GM18505 (cell line): ENCODE results near the gene IREB2.
"Not testable (repeated sequence)": the region's sequence is repeated elsewhere in the genome, so short reads cannot be mapped to it uniquely, and the experiment has no call there.

Source experiments
- ATAC-seq: cut with Tn5 transposase; IDR thresholded peaks from one replicate; pipeline ENCODE4 v1.9.1; 2021; ENCODE audit not compliant: unreplicated experiment
- POLR2A ChIP-seq: IDR thresholded peaks from 4 replicates; pipeline ENCODE4 v1.6.1; 2011; ENCODE audit warnings: borderline replicate concordance; ENCODE audit not compliant: insufficient read depth, insufficient read length; ENCODE audit errors: extremely low read depth

IREB2 gene

DNA sequence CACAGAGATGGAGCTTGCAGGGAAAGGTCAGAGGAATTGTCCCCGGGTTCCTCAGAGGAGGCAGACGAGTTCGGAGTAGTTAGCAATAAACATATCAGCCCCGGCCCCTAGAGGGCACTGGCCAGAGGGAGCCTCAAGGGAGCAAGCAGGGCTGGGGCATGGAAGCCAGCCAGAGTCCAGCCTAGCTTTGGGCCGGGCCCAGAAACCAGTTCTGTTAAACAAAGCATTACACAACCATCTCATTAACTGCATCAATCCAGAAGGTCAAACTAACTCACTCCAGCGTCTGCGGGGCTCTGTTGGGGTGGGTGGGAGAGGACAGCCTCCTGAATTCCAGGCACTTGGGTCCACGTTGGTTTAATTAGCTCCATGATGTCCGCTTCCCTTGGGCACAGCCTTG, 41.0 kb upstream of the IREB2 start:
- no peak for ATAC-seq
- TF ChIP-seq POLR2A, result no peak

DNA sequence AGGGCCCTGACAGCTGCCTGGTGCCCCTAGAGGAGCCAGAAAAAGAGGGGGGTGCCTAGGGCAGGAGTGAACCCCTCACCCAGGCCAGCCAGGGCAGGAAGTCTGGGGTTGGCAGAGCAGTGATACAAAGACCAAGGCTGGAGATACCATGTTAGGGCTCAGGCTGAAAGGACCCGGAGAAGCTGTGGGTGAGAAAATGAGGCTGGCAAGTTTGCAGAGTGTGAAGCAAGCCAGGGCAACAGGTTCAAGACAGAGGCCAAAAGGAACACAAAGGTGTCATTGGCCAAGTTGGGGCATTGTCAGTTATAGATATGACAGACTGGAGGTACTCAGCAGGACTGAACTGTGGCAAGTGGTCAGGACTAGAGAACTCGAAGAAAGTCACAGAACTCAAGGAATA, 40.6 kb upstream of the IREB2 start:
- no peak for ATAC-seq
- no peak for TF ChIP-seq POLR2A

DNA sequence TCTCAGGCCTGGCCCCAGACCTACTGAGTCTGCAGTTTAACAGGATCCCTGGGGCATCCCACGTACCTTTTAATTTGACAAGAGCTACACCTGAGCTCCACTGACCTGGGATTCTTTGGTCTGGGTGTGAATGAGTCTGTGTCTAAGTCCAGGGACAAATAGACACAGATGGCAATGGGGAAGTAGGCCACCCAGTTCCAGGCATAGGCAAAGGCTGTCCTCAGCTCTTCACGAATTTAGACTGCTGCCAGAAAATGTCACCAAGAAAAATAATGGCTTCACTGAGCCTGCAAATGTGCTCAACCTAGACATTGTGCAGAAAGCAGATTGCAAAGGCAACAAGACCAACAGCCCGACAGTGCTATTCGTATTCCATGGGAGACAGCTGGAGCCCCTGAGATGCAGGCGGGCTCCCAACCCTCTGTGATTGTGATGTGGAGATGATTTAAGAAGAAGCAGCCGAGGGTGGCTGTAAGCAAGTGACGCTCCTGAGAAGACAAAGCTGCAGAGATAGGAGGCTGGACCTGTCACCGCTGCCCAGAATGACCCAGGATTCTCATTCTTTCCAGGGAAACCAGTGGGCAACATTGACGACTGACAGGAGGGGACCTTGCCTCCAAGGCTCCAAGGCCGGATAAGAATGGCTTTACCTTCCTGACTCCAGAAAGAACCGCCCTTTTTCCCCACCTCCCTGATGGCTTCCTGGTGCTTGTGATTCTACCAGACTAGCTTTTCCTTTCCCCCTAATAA, 39.8 kb upstream of the IREB2 start:
- no peak for TF ChIP-seq POLR2A
- ATAC-seq, result no peak

DNA sequence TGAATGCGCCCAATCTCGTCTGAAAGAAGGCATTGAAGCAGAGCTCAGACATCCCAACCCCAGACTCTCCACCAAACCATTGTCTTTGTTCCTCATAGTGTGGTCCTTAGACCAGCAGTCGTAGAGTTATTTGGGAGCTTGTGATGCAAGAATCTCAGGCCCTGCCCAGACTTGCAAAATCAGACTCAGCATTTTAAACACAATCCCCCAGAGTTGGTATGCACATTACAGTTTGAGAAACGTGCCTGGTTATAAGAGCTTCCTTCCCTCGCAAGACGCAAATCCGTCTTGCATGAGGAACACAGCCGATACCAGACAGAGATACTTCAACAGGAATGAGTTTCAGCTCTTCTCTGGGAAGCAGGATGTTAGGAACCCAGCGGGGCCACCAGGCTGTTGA, 38.9 kb upstream of the IREB2 start:
- ATAC-seq, result no peak
- TF ChIP-seq POLR2A, result no peak

DNA sequence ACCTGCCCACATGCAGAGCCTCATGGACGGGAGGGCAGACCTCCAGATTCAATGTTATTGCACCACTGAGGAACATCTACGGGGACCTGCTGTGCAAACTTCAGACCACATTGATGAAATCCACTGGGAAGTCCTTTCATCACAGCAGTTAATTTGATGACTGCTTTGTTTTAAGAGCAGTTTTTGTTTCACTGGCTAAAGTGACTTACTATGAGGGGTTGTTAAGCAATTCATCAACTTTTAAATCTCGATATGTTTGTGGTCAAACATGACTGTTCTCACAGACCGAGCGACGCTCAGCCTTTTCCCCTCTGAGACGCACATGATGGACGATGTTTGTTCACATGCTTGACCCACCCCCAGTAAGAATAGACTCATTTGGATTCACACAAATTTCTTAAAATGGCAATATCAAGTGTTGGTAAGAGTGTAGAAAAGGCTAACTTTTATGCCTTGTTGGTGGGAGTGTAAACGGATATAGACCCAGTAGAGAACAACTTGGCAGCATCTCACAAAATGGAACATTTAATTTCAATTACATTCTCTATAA, 35.9 kb upstream of the IREB2 start:
- no peak for ATAC-seq
- TF ChIP-seq POLR2A, result no peak

DNA sequence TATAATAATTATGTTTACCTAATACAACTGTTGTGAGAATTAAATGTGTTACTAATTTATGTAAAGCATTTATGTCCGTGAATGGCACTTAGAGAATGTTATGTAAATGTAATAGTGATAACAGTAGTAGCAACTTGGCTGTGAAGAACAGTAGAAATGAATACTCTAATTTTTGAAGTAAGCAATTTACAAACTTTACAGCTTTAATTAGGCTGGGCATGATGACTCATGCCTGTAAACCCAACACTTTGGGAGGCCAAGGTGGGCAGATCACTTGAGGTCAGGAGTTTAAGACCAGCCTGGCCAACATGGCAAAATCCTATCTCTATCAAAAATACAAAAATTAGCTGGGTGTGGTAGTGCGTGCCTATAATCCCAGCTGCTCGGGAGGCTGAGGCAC, 33.9 kb upstream of the IREB2 start:
- TF ChIP-seq POLR2A, result no peak
- ATAC-seq, result no peak

DNA sequence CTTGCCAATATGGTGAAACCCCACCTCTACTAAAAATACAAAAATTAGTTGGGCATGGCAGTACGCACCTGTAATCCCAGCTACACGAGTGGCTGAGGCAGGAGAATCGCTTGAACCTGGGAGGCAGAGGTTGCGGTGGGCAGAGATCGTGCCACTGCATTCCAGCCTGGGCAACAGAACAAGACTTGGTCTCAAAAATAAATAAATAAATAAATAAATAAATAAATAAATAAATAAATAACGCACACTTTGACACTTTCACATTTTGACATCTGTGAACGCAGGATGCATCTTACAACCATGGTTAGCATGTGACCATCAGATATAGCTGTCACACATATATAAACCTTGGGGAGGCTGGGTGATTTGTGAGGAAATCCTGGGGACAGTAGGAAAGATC, 33.2 kb upstream of the IREB2 start:
- ATAC-seq, result not testable (repeated sequence)

DNA sequence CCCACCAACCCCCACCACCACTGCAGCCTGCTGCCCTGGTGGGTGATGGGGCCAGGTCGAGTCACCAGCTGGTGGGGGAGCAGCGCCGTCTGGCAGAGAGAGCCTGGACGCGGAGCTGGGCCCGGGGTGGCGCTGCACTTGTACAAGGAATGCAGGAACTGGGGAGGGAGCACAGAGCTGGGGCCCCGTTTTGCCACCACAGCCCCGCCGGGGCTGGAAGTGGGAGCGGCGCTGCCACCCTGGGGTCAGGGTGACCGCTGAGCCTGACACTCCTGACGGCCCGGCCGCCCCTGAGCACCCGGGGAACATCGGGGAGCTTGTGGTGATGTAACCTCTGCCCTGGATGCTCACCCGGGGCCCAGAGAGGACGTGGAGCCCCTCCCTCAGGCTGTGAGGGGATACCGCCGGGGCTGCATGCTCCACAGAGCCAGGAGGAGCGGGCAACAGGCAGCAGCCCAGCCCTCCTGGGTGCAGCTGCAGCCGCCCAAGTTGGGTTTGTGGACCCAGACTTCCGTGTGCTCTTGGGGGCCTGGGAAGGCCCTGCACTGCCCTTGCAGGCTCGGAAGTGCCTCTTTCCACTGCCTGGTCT, 32.6 kb upstream of the IREB2 start:
- ATAC-seq, result no peak
- TF ChIP-seq POLR2A, result no peak

DNA sequence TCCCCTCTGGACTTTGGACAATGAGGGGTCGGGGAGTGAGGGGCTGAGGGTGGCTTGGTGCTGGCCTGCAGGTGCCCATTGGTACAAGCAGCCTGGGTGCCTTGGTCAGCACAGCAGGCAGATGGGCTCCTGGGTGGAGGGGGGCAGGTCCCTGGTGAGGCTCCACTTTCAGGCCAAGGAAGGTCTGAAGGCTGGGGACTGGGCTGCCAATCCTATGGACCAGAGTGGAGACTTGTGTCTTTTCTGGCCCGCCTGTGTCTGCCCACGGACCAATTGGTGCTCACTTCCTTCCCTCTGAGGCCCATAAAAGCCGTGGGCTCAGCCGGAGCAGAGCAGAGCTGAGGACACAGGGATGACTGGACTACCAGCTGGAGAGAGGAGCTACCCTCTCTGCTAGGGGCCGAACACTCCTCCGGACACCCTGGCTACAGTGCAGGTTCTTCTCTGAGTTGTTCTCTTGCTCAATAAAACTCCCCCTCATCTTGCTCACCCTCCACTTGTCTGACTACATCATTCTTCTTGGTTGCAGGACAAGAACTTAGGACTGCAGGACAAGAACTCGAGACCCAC, 31.9 kb upstream of the IREB2 start:
- TF ChIP-seq POLR2A, result no peak
- no peak for ATAC-seq

DNA sequence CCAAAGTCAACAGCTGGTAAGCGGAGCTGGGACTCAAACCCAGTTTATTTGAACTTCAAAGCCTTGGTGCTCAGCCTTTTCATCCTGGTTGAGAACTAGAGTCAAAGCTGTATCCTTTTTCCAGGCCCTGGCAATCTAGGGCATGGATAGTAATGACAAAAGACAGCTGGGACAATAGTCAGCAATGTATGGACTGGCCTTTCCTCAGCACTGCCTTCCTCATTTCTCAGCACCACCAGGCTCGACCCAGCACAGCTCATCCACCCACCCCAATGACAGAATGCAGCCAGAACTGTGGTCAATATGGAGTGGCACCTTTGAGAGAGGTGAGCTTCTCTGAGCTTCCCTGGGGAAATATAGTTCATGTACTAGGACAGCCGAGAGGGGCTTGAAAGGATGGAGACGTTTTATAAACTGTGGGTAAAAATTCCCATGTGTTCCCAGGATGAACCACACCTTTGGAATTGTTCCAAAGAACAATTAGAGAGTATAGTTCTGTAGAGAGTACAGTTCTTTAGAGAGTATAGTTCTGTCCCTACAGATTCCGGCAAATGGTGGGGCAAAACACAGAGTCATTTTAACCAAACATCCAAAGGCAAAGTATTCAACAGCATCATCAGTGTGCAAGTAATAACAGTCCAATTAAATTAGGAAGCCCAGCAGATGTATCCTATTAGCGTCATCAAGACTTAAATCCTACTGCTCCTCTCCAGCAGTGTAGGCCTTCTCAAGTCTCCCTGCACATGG, 30.2 kb upstream of the IREB2 start:
- no peak for TF ChIP-seq POLR2A
- no peak for ATAC-seq

DNA sequence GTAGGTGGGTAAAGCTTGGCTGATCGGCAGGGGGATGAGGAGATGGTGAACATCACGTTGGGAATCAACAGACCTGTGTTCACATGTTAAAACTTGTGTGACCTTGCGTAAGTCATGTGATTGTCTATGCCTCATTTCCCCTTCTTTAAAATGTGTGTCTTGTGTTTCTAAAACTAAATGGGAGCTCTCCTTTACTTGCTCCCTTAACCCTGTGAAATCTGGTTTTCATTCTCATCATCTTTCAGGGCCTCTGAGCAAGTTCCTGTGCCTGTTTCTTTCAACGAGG, 29.7 kb upstream of the IREB2 start:
- ATAC-seq, result no peak
- TF ChIP-seq POLR2A, result no peak

DNA sequence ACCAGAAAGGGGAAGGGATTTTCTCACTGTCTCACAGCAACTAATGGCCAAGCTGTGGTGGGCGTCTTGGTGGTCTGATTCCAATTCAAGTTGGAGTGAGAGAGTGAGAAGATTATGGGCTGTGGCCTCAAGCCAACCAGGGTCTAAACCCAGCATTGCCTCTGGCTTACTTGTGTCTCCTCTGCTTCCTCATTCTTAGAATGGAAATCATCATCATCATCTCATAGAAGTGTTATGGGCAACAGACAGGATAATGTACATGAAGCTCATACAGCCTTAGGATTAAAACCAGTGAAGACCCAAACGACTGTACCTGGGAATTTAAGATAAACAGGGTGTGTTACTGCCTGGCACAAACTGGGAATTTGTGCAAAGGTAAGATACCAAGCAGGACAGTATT, 29.1 kb upstream of the IREB2 start:
- ATAC-seq, result no peak
- TF ChIP-seq POLR2A, result no peak

DNA sequence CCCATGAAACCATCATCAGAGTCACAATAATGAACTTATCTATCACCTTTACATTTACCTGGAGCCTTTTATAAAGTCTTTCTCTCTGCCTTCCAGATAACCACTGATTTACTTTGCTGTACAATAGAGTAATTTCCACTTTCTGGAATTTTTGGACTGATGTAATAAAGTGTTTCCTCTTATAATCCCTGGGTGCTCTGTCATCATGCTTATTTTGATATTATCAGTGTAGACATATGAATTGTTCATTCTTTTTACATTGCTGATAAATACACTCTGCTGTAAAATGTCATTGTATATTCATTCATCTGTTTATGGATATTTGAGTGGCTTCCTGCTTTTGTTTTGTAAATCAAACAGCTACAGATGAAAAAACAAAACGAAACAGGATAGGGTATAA, 27.0 kb upstream of the IREB2 start:
- TF ChIP-seq POLR2A, result no peak
- ATAC-seq, result no peak
